Measurements from ENCODE around the gene EXD3. TPM values are rescaled to one million over a fixed set of nuclear protein-coding genes. Genes with fewer than 3 reads are reported as not detected.
"Not testable (repeated sequence)": the region's sequence is repeated elsewhere in the genome, so short reads cannot be mapped to it uniquely, and the experiment has no call there.

EXD3 gene, protein sequence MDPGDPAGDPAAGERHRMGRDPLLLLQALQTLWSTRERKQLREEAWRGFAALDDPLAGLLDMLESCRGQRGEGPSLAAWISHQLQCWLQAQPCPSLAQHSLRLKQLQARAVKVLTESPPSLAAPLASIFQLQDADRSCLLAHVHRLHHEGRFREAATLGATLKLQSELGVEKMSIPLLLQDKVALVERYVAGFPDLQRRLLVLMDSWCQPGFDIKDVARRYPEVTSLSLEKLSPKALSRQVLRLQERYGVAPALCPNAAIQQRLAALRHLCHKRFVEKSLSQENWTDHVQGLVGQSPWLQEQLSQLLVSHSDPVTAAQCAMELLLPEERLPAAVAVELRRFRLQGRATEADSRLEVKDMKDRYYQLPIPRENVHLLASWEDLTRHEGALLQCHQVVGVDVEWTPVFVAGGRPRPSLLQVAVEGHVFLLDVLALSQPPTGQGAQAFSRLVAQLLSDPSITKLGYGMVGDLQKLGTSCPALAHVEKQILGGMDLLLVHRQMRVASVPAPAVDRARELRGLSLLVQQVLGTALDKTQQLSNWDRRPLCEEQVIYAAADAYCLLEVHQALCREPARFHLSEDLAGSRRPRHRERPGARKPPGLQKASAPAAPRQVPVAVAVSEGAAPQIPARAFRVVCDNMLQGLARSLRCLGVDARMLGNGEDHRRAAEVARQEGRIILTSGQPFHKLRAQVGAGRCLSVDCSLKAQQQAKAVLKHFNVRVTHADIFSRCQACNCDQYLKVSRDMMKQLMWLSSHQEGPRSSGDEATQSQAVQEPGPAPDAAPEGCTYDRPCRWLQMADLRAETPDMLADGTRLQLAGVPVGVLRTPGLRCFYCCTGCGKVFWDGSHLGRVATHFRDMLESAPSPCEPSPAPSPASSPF
- total RNA-seq (10 to 100 TPM in 2 of 4 donors, 1 to 10 TPM in 2; 8.9 to 25.5 (median 11.8) TPM), polyA plus RNA-seq (10 to 100 TPM; 18.0 to 29.7 (median 26.6) TPM)

DNA sequence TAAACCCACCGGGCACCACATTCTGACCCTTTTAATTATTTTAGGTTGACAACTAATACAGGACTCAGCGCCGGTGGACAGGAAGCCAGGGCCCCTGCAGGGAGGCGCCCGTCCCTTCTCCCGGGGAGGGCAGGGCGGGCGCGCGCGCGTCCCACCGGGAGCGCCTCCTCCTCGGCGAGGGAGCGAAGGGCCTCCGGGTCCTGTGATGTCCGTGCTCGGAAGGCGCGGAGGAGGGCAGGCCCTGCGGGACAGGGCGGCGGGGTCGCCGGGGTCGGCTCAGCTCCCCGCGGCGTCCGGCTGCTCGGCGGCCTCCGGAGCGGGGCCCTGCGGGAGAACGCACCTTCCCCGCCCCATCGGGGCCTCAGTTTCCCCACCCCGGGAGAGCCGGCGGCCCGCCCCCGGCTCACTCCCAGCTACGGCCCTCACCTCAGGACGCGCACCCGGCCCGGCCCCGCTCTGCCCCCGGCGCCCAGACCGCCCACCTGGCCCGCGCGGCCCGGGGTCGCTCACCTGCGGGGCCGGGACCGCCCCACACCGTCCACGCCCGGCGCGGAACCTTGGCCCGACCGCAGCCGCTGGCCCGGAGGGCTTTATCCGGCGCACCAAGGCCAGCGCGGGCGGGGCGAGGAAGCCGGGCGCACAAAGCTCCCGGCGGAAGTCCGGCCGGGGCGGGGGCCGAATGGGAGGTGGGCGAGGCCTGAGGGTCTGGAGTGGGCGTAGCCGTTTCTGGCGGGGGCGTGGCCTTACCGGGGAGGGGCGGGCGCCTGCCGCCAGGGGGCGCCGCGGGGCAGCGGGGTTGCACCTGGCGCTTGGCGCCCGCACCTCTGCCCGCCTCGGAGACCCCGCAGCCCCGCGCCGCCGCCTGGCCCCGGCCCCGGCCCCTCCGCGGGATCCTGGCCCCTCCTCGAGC is at the start of gene EXD3, which contains the start of gene NOXA1:
TSS of gene EXD3 (minus strand) at position 559 of the 910 bp plus-strand sequence. CDS start 27,805 bp downstream, outside the sequence.
TSS of gene NOXA1 (plus strand) at position 790 of the 910 bp plus-strand sequence. CDS start 137 bp downstream, outside the sequence.
- Histone ChIP-seq H3K27ac (peak within 1 kb of the TSS; percentile 72 to 77 (median 73)), H3K36me3 (no peaks in the 10 kb centered on the region), H3K9me3 (no peaks in the 10 kb centered on the region), H3K4me1 (peaks cover 0 to 45% (median 30%) of the 10 kb centered on the region in 4 donors), H3K27me3 (no peaks in the 10 kb centered on the region), H3K4me3 (peak within 1 kb of the TSS; percentile 37 to 94 (median 86))
- 1% methylated on average over 113 of the region's 113 CpGs for WGBS, 2 donors
- intact Hi-C loops (cut with DNase I) = loop anchor here (1.0 to 5.0 kb wide), 2 partner anchors 34 to 101 kb away; partner anchors contain the start of gene NSMF
- no peak for TF ChIP-seq POLR2A (IDR thresholded peaks at IDR 0.05)
- TF ChIP-seq, protein P1, sequence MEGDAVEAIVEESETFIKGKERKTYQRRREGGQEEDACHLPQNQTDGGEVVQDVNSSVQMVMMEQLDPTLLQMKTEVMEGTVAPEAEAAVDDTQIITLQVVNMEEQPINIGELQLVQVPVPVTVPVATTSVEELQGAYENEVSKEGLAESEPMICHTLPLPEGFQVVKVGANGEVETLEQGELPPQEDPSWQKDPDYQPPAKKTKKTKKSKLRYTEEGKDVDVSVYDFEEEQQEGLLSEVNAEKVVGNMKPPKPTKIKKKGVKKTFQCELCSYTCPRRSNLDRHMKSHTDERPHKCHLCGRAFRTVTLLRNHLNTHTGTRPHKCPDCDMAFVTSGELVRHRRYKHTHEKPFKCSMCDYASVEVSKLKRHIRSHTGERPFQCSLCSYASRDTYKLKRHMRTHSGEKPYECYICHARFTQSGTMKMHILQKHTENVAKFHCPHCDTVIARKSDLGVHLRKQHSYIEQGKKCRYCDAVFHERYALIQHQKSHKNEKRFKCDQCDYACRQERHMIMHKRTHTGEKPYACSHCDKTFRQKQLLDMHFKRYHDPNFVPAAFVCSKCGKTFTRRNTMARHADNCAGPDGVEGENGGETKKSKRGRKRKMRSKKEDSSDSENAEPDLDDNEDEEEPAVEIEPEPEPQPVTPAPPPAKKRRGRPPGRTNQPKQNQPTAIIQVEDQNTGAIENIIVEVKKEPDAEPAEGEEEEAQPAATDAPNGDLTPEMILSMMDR (IDR thresholded peaks at IDR 0.05) = peak in 2 of 4 experiments; percentile 22 to 66
- peak in 3 of 4 donors; percentile 51 to 68 (median 61) for TF ChIP-seq POLR2AphosphoS5 (IDR thresholded peaks at IDR 0.05)
- peak; percentile 96 for DNase-seq

DNA sequence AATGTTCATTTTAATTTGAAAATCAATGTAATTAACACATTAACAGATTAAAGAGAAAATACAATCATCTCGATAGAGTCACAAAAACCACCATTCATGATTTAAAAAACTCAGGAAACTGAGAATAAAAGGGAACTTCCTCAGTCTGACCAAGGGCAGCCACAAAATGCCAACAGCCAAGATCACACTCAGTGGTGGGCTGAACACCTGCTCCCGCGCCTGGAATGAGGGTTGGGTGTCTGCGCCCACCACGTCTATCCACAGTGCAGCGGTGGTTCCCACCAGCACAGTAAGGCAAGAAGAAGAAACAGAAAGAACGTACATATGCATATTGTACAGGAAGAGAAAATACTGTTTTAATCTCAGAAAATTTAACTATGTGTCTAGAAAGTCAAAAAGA is 47.8 kb upstream of the EXD3 start:
- Histone ChIP-seq H3K36me3 (no peaks in the 10 kb centered on the region), H3K27me3 (no peaks in the 10 kb centered on the region), H3K4me1 (no peaks in the 10 kb centered on the region), H3K9me3 (peaks cover 0 to 6% (median 4%) of the 10 kb centered on the region in 4 donors), H3K27ac (no peak overlapping the region), H3K4me3 (no peak overlapping the region)
- TF ChIP-seq POLR2AphosphoS5 (IDR thresholded peaks at IDR 0.05) = no peak
- no peak for TF ChIP-seq EP300 (IDR thresholded peaks at IDR 0.05)
- TF ChIP-seq POLR2A (IDR thresholded peaks at IDR 0.05) = no peak
- TF ChIP-seq, protein P1 (IDR thresholded peaks at IDR 0.05) = no peak
- no peak for DNase-seq
- WGBS, 2 donors = 46 to 86% methylated on average over 7 of the region's 7 CpGs
- intact Hi-C loops (cut with DNase I) = no loop called here

DNA sequence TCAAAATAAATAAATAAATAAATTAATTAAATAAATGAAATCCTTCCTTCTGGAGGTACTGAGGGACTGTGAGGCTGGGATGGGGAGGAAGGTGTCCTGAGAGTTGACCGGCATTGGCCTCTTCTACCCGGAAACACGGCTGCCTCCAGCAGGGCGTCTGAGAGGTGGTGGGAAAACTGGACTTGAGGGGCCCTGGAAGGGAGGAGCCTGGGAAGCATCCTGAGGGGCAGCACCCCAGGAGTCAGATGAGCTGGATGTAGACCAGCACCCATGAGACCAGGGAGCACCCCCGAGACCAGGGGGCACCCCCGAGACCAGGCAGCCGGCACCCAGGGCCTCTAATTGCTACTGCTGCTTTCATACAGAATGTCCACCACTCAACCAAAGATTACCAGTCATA is 44.9 kb upstream of the EXD3 start:
- H3K4me3 ChIP-seq = no peak overlapping the region
- H3K27me3 ChIP-seq = no peaks in the 10 kb centered on the region
- intact Hi-C loops (cut with DNase I) = no loop called here
- no peak for TF ChIP-seq EP300 (IDR thresholded peaks at IDR 0.05)
- TF ChIP-seq, protein P1 (IDR thresholded peaks at IDR 0.05) = no peak
- no peak for TF ChIP-seq POLR2A (IDR thresholded peaks at IDR 0.05)
- TF ChIP-seq POLR2AphosphoS5 (IDR thresholded peaks at IDR 0.05) = no peak
- DNase-seq = no peak
- WGBS, 2 donors = 94 to 96% methylated on average over 7 of the region's 7 CpGs
- H3K4me1 ChIP-seq = no peaks in the 10 kb centered on the region
- no peaks in the 10 kb centered on the region for H3K36me3 ChIP-seq
- no peak overlapping the region for H3K27ac ChIP-seq
- H3K9me3 ChIP-seq = no peaks in the 10 kb centered on the region

DNA sequence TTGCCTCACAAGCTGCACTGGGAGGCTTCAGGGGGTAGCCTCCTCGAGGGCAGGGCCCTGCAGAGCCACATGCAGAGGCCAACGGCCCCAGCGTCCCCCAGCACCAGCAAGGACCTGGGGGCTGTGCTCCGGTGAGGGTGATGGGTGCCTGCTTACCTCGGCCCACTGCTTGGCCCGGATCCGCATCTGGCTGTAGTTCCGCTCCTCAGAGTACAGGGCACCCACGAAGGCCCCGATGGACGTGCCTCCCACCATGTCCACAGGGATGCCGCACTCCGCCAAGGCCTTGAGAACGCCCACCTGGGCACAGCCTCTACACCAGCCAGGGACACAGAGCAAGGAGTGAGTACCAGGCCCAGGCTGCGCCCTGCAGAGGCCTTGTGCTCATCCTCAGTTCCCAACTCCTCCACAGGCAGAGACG is 44.2 kb upstream of the EXD3 start:
- TF ChIP-seq EP300 (IDR thresholded peaks at IDR 0.05) (no peak), POLR2A (IDR thresholded peaks at IDR 0.05) (no peak)
- TF ChIP-seq, protein P1 (IDR thresholded peaks at IDR 0.05) = no peak
- H3K9me3 ChIP-seq = no peaks in the 10 kb centered on the region
- H3K36me3 ChIP-seq = no peaks in the 10 kb centered on the region
- H3K4me3 ChIP-seq = no peak overlapping the region
- no peaks in the 10 kb centered on the region for H3K4me1 ChIP-seq
- no peak for DNase-seq
- H3K27ac ChIP-seq = no peak overlapping the region
- H3K27me3 ChIP-seq = no peaks in the 10 kb centered on the region
- 93 to 95% methylated on average over 16 of the region's 16 CpGs for WGBS, 2 donors
- intact Hi-C loops (cut with DNase I) = no loop called here

DNA sequence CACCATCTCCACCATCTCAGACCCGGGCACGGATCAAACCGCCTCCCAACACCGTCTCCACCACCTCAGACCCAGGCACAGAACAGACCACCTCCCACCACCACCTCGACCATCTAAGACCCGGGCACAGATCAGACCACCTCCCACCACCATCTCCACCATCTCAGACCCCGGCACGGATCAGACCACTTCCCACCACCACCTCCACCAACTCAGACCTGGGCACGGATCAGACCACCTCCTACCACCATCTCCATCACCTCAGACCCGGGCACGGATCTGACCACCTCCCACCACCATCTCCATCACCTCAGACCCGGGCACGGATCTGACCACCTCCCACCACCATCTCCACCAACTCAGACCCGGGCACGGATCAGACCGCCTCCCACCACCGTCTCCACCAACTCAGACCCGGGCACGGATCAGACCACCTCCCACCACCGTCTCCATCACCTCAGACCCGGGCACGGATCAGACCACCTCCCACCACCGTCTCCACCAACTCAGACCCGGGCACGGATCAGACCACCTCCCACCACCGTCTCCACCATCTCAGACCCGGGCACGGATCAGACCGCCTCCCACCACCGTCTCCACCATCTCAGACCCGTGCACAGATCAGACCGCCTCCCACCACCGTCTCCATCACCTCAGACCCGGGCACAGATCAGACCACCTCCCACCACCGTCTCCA is 43.6 kb upstream of the EXD3 start:
- not testable (repeated sequence) for DNase-seq

More for the DNA sequence above, 43.6 kb upstream of the EXD3 start:
- H3K4me3 ChIP-seq; H3K27me3 ChIP-seq; intact Hi-C loops (cut with DNase I); H3K27ac ChIP-seq; H3K9me3 ChIP-seq; H3K36me3 ChIP-seq; H3K4me1 ChIP-seq: not testable (repeated sequence)
- 92 to 94% methylated on average over 35 of the region's 35 CpGs for WGBS, 2 donors

Measured in sigmoid colon (tissue), 7 donors.